ENCODE data around the gene ANAPC10. TPM values are rescaled to one million over a fixed set of nuclear protein-coding genes. Genes with fewer than 3 reads are reported as not detected.

The ANAPC10 gene
- total and polyA plus RNA-seq, 2 donors (not counting 1 experiment from before 2014, with no cell fraction given), result 28.1 to 29.7 TPM

DNA sequence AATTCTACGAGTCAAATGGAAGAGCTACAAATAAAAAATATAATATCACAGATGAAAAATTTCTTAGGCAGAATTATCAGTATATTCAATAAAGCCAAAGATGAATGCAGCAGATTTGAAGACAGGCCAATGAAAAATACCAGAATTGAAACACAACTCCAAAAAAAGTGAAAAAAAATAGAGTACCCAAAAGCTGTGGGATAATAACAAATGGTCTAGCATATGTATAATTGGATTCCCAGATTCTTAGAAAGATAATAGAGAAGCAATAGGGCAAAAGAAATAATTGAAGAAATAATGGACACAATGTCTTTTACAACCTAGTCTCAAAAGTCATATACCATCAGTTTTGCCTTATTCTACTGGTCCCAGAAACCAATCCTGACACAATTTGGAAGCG is 4.4 kb downstream of the ANAPC10 start:
- Histone ChIP-seq H3K9me3 (ENCODE audit: control insufficient read depth, insufficient read depth, low read depth, low read length) (no peaks in the 10 kb centered on the region), H3K27ac (ENCODE audit: insufficient read depth, low read length) (no peak overlapping the region), H4K20me1 (ENCODE audit: control insufficient read depth, extremely low read depth, insufficient read depth, low read length) (no peaks in the 10 kb centered on the region), H3K27me3 (ENCODE audit: control insufficient read depth, insufficient read depth, low read length) (no peaks in the 10 kb centered on the region), H3K9ac (ENCODE audit: insufficient read depth, low read length) (no peak overlapping the region), H3K4me1 (ENCODE audit: control insufficient read depth, extremely low read depth, insufficient read depth, low read length) (no peaks in the 10 kb centered on the region), H2AFZ (ENCODE audit: low read length) (no peak overlapping the region), H3K79me2 (ENCODE audit: control insufficient read depth, insufficient read depth, low read length) (peaks cover 38% of the 10 kb centered on the region), H3K36me3 (ENCODE audit: control insufficient read depth, insufficient read depth, low read length) (peaks cover 8% of the 10 kb centered on the region), H3K4me3 (replicated peaks in 1 of 4; ENCODE audit: control extremely low read depth in 1 of 4, insufficient read depth in 1 of 4, low read depth in 3 of 4, low read length in 4 of 4) (no peak overlapping the region), H3K4me2 (ENCODE audit: extremely low read depth, insufficient read depth, low read length) (no peak overlapping the region)
- DNase-seq (ENCODE audit: low read depth in 2 of 2), result no peak
- TF ChIP-seq, protein P1, sequence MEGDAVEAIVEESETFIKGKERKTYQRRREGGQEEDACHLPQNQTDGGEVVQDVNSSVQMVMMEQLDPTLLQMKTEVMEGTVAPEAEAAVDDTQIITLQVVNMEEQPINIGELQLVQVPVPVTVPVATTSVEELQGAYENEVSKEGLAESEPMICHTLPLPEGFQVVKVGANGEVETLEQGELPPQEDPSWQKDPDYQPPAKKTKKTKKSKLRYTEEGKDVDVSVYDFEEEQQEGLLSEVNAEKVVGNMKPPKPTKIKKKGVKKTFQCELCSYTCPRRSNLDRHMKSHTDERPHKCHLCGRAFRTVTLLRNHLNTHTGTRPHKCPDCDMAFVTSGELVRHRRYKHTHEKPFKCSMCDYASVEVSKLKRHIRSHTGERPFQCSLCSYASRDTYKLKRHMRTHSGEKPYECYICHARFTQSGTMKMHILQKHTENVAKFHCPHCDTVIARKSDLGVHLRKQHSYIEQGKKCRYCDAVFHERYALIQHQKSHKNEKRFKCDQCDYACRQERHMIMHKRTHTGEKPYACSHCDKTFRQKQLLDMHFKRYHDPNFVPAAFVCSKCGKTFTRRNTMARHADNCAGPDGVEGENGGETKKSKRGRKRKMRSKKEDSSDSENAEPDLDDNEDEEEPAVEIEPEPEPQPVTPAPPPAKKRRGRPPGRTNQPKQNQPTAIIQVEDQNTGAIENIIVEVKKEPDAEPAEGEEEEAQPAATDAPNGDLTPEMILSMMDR (conservative IDR thresholded peaks at IDR 0.05 in 1 of 2, IDR thresholded peaks at IDR 0.05 in 1 of 2; ENCODE audit: low read depth in 1 of 2, low read length in 2 of 2), result no peak
- TF ChIP-seq EZH2 (IDR thresholded peaks at IDR 0.05; ENCODE audit: low read length, missing control alignments), result no peak

DNA sequence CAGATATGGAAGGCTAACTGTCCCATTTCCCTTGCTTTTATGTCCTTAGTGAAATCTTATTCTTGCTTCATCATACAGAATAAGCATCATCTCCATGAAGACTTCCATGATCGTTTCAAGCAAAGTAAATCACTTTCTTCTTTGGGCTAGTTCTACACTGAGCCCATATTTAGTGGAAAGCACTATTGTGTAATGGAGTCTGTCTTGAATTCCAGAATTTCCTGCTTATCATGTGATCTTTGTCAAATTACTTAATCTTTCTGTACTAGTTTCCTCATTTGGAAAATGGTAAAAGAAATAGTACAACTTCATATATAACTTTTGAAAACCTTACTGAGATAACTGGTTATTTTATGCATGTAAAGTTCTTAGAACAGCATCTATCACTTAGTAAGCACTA is 7.6 kb downstream of the ANAPC10 start:
- no peaks in the 10 kb centered on the region for H3K4me1 ChIP-seq (ENCODE audit: control insufficient read depth, extremely low read depth, insufficient read depth, low read length)
- no peaks in the 10 kb centered on the region for H4K20me1 ChIP-seq (ENCODE audit: control insufficient read depth, extremely low read depth, insufficient read depth, low read length)
- no peak for DNase-seq (ENCODE audit: low read depth in 2 of 2)
- no peak overlapping the region for H3K4me2 ChIP-seq (ENCODE audit: extremely low read depth, insufficient read depth, low read length)
- no peak overlapping the region for H3K9ac ChIP-seq (ENCODE audit: insufficient read depth, low read length)
- H3K27me3 ChIP-seq (ENCODE audit: control insufficient read depth, insufficient read depth, low read length), result no peaks in the 10 kb centered on the region
- H3K36me3 ChIP-seq (ENCODE audit: control insufficient read depth, insufficient read depth, low read length), result peaks cover 8% of the 10 kb centered on the region
- H3K4me3 ChIP-seq (replicated peaks in 1 of 4; ENCODE audit: control extremely low read depth in 1 of 4, insufficient read depth in 1 of 4, low read depth in 3 of 4, low read length in 4 of 4), result no peak overlapping the region
- no peaks in the 10 kb centered on the region for H3K9me3 ChIP-seq (ENCODE audit: control insufficient read depth, insufficient read depth, low read depth, low read length)
- TF ChIP-seq EZH2 (IDR thresholded peaks at IDR 0.05; ENCODE audit: low read length, missing control alignments), result no peak
- TF ChIP-seq, protein P1 (conservative IDR thresholded peaks at IDR 0.05 in 1 of 2, IDR thresholded peaks at IDR 0.05 in 1 of 2; ENCODE audit: low read depth in 1 of 2, low read length in 2 of 2), result no peak
- no peak overlapping the region for H2AFZ ChIP-seq (ENCODE audit: low read length)
- peaks cover 16% of the 10 kb centered on the region for H3K79me2 ChIP-seq (ENCODE audit: control insufficient read depth, insufficient read depth, low read length)
- H3K27ac ChIP-seq (ENCODE audit: insufficient read depth, low read length), result no peak overlapping the region

DNA sequence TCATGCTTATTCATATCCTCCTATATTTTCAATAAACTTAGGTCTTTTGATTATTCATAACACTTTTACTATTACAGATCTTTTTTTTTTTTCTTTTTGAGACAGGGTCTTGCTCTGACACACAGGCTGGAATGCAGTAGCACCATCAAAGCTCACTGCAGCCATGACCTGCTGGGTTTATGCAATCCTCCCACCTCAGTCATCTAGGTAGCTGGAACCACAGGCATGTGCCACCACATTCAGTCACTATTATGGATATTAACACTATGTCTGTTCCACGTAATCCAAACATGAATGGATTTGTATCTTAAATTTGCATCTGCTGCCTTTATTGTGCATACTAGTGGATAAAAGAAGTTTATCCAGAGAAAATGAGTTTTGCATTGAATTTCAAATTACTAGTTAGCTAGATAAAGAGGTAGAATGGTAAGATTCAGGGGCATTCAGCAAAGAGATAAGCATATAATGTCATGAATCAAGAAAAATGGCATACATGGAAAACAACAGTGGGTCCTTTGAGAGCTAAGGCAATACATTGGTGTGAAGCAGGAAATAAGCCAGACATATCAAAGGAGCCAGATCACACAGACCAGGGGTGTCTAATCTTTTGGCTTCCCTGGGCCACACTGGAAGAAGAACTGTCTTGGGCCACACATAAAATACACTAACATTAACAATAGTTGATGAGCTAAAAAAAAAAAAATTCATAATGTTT is 13.9 kb downstream of the ANAPC10 start:
- Histone ChIP-seq H3K36me3 (ENCODE audit: control insufficient read depth, insufficient read depth, low read length) (no peaks in the 10 kb centered on the region), H3K4me2 (ENCODE audit: extremely low read depth, insufficient read depth, low read length) (no peak overlapping the region), H4K20me1 (ENCODE audit: control insufficient read depth, extremely low read depth, insufficient read depth, low read length) (no peaks in the 10 kb centered on the region), H3K9ac (ENCODE audit: insufficient read depth, low read length) (no peak overlapping the region), H2AFZ (ENCODE audit: low read length) (no peak overlapping the region), H3K27ac (ENCODE audit: insufficient read depth, low read length) (no peak overlapping the region), H3K4me1 (ENCODE audit: control insufficient read depth, extremely low read depth, insufficient read depth, low read length) (no peaks in the 10 kb centered on the region), H3K27me3 (ENCODE audit: control insufficient read depth, insufficient read depth, low read length) (no peaks in the 10 kb centered on the region), H3K4me3 (replicated peaks in 1 of 4; ENCODE audit: control extremely low read depth in 1 of 4, insufficient read depth in 1 of 4, low read depth in 3 of 4, low read length in 4 of 4) (no peak overlapping the region), H3K79me2 (ENCODE audit: control insufficient read depth, insufficient read depth, low read length) (peaks cover 2% of the 10 kb centered on the region), H3K9me3 (ENCODE audit: control insufficient read depth, insufficient read depth, low read depth, low read length) (no peaks in the 10 kb centered on the region)
- TF ChIP-seq EZH2 (IDR thresholded peaks at IDR 0.05; ENCODE audit: low read length, missing control alignments), result no peak
- TF ChIP-seq, protein P1 (conservative IDR thresholded peaks at IDR 0.05 in 1 of 2, IDR thresholded peaks at IDR 0.05 in 1 of 2; ENCODE audit: low read depth in 1 of 2, low read length in 2 of 2), result no peak
- DNase-seq (ENCODE audit: low read depth in 2 of 2), result peak in 1 of 2 donors; percentile 93
